ENCODE data around the gene TNS2.

TNS2 gene

DNA sequence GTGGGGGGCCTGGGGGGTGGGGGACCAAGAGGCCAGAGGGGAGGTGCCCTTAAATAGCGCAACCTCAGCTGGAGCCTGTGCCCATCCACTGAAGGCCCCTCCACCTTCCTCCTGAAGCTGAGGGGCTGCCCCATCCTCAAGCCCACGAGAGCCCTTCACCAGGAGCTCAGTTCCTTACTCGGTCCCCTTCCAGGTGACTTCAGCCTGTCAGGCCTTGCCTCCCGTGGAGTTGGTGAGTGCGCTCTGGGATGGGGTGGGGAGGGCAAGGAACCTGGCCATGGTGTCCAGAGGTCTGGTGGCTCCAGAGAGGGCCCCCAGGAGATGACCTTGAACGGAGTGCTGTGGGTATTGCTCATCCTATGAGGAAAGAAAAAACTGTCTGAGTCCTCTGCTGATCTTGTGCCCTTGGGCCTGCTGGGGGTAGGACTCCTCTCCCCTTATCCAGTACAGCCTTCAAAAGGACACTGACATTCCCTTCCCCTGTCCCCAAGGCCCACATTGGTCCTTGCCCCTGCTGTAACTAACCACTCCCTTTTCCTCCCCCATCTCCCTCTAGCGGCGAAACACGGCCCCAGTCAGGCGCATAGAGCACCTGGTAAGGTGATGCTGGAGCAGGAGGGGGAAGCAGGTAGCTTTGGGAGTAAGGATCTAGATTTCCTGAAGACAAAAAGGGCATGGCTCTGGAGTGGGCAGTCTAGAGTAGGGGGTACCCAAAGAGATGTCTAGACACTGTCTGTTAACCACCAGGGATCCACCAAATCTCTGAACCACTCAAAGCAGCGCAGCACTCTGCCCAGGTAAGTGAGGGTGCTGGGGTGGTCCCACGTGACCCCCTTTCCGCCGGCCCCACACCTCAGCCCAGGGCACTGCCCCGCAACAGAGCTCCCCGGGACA is 3.6 kb downstream of the TNS2 start:
- in situ Hi-C loops (cut with HindIII; ENCODE audit: low pct_ligation_motif_present, low pct_unique_long_range_greater_than_20kb, low sequenced_read_pairs) = no loop called here
- peak; percentile 48 for DNase-seq

DNA sequence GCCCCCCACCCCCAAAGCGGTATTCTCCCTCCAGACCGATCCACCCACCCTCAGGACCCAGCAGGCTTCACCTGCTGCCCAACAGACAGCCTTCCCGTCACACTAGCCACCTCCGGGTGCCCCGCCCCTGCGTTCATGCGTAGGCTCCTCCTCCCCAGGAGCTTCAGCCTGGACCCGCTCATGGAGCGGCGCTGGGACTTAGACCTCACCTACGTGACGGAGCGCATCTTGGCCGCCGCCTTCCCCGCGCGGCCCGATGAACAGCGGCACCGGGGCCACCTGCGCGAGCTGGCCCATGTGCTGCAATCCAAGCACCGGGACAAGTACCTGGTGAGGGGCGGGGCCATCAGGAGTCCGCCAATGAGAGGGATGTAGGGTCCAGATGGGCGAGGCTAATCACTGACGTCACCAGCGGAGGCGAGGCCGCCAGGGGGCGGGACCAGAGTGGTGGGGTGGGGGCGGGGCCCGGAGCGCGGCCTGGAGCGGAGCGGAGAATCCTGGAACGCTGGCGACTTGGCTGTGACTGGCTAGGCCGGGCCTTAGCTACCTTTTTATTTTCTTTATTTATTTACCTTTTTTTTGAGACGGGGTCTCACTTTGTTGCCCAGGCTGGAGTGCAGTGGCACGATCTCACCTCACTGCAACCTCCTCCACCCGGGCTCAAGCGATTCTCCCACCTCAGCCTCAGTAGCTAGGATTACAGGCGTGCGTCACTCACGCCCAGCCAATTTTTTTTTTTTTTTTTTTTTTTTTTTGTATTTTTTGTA is 4.4 kb downstream of the TNS2 start:
- in situ Hi-C loops (cut with HindIII; ENCODE audit: low pct_ligation_motif_present, low pct_unique_long_range_greater_than_20kb, low sequenced_read_pairs) = no loop called here
- DNase-seq = peak; percentile 98

DNA sequence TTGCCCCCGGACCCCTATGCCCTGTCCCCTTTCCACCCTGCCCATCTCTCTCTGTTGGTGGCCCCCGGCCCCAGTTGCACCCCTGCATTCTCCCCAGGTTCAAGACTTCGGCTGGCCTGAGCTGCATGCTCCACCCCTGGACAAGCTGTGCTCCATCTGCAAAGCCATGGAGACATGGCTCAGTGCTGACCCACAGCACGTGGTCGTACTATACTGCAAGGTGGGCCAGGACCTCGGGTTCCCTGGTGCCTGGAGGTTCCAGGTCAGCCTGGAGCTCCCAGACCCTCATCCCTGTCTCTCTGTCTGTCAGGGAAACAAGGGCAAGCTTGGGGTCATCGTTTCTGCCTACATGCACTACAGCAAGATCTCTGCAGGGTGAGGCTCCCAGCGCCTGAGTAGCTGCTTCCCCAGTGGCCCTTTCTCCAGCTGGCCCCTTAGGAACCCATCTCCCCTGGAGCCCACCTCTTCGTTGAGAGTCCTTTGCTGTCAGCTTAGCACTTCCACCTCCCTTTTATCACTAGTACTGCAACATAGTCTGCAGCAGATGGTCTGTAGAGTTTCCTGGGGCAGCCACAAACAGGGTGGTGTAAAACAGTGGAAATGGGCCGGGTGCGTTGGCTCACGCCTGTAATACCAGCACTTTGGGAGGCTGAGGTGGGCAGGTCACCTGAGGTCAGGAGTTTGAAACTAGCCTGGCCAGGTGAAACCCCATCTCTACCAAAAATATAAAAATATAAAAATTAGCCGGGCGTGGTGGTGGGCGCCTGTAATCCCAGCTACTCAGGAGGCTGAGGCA is 5.8 kb downstream of the TNS2 start:
- in situ Hi-C loops (cut with HindIII; ENCODE audit: low pct_ligation_motif_present, low pct_unique_long_range_greater_than_20kb, low sequenced_read_pairs) = no loop called here
- no peak for DNase-seq

DNA sequence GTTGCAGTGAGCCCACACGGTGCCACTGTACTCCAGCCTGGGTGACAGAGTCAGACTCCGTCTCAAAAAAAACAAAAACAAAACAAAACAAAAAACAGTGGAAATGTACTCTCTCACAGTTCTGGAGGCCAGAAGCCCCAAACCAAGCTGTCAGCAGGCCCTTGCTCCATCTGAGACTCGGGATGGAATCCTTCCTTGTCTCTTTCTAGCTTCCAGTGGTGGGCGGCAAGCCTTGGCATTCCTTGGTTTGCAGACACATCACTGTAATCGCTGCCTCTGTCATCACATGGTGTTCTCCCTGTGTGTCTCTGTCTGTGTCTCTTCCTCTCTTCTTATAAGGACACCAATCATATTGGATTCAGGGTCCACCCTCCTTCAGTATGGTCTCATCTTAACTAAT is 6.4 kb downstream of the TNS2 start:
- in situ Hi-C loops (cut with HindIII; ENCODE audit: low pct_ligation_motif_present, low pct_unique_long_range_greater_than_20kb, low sequenced_read_pairs) = no loop called here
- no peak for DNase-seq

DNA sequence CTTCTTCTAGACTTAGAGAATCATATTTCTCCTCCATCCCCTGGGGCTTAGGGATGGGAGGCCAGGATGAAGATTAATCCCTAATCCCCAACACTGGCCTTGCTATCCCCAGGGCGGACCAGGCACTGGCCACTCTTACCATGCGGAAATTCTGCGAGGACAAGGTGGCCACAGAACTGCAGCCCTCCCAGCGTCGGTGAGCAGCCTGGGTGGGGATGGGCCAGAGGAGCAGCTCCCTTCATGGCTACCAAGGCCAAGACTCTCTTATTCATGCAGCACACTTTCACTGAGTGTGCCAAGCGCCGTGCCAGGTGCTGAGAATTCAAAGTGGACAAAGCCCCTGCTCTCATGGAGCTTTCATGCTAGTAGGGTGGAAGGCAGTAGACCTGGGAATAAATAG is 7.0 kb downstream of the TNS2 start:
- no peak for DNase-seq

DNA sequence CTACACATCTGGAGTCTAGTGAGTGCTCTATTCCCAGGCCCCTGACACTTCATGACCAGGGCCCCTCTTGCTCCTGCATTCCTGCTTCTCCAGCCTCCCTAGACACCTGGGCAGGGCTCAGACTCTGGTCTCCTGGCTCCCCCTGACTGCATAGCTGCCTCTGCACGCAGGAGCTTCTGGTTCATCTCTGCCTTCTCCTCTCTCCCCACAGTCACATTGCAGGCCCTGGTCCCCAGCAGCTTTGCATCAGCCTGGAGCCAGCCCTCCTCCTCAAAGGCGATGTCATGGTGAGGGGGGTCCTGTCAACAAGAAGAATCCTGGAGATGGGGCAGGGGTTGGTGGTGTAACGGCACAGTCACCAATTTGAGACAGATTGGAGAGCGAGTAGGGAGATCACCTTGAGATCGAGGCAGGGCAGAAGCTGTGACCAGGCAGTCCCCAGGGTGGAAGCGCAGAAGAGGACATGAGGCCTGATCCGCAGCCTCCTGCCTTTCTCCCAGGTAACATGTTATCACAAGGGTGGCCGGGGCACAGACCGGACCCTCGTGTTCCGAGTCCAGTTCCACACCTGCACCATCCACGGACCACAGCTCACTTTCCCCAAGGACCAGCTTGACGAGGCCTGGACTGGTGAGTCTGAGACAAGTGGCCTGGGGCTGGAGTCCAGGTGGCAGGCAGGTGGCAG is 8.1 kb downstream of the TNS2 start:
- in situ Hi-C loops (cut with HindIII; ENCODE audit: low pct_ligation_motif_present, low pct_unique_long_range_greater_than_20kb, low sequenced_read_pairs) = no loop called here

More for the DNA sequence above, 7.0 kb downstream of the TNS2 start:
- in situ Hi-C loops (cut with HindIII; ENCODE audit: low pct_ligation_motif_present, low pct_unique_long_range_greater_than_20kb, low sequenced_read_pairs) = no loop called here

DNA sequence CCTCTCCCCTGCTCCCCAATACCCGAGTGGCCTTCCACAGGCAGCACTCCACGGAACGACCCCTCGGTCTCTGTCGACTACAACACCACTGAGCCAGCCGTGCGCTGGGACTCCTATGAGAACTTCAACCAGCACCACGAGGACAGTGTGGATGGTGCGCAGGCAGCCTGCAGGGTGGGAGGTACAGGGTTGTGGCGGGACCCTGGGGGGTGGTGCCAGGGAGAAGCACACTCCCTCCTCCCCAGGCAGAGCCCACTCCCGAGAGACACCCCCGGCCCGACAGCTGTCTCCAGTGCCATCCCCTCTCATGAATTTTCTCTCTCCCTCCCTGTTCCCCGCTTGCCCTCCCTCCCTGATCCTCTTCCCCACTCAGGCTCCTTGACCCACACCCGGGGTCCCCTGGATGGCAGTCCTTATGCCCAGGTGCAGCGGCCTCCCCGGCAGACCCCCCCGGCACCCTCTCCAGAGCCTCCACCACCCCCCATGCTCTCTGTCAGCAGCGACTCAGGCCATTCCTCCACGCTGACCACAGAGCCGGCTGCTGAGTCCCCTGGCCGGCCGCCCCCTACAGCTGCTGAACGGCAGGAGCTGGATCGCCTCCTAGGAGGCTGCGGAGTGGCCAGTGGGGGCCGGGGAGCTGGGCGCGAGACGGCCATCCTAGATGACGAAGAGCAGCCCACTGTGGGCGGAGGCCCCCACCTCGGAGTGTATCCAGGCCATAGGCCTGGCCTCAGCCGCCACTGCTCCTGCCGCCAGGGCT is 9.0 kb downstream of the TNS2 start:
- in situ Hi-C loops (cut with HindIII; ENCODE audit: low pct_ligation_motif_present, low pct_unique_long_range_greater_than_20kb, low sequenced_read_pairs) = no loop called here
- DNase-seq = no peak

More for the DNA sequence above, 8.1 kb downstream of the TNS2 start:
- DNase-seq = no peak

DNA sequence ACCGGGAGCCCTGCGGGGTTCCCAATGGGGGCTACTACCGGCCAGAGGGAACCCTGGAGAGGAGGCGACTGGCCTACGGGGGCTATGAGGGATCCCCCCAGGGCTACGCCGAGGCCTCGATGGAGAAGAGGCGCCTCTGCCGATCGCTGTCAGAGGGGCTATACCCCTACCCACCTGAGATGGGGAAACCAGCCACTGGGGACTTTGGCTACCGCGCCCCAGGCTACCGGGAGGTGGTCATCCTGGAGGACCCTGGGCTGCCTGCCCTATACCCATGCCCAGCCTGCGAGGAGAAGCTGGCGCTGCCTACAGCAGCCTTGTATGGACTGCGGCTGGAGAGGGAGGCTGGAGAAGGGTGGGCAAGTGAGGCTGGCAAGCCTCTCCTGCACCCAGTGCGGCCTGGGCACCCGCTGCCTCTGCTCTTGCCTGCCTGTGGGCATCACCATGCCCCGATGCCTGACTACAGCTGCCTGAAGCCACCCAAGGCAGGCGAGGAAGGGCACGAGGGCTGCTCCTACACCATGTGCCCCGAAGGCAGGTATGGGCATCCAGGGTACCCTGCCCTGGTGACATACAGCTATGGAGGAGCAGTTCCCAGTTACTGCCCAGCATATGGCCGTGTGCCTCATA is 9.7 kb downstream of the TNS2 start:
- no peak for DNase-seq
- in situ Hi-C loops (cut with HindIII; ENCODE audit: low pct_ligation_motif_present, low pct_unique_long_range_greater_than_20kb, low sequenced_read_pairs) = no loop called here

DNA sequence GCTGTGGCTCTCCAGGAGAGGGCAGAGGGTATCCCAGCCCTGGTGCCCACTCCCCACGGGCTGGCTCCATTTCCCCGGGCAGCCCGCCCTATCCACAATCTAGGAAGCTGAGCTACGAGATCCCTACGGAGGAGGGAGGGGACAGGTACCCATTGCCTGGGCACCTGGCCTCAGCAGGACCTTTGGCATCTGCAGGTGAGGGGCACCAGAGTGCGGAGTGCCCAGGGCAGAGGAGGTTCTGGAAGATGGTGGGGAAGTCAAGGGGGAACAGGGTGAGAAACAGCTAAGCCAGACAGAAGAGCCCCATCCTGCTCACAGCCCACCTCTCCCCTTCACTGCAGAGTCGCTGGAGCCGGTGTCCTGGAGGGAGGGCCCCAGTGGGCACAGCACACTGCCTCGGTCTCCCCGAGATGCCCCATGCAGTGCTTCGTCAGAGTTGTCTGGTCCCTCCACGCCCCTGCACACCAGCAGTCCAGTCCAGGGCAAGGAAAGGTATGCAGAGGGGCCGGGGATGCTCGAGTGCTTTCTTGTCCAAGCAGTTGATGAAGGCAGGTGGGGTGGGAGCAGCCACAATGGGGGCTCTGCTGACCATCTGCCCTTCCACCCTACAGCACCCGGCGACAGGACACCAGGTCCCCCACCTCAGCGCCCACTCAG is 10.3 kb downstream of the TNS2 start:
- in situ Hi-C loops (cut with HindIII; ENCODE audit: low pct_ligation_motif_present, low pct_unique_long_range_greater_than_20kb, low sequenced_read_pairs) = no loop called here

DNA sequence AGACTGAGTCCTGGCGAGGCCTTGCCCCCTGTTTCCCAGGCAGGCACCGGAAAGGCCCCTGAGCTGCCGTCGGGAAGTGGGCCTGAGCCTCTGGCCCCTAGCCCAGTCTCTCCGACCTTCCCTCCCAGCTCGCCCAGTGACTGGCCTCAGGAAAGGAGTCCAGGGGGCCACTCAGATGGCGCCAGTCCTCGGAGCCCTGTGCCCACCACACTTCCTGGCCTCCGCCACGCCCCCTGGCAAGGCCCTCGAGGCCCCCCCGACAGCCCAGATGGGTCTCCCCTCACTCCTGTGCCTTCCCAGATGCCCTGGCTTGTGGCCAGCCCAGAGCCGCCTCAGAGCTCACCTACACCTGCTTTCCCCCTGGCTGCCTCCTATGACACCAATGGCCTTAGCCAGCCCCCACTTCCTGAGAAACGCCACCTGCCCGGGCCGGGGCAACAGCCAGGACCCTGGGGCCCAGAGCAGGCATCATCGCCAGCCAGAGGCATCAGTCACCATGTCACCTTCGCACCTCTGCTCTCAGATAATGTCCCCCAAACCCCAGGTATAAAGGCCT is 10.9 kb downstream of the TNS2 start:
- in situ Hi-C loops (cut with HindIII; ENCODE audit: low pct_ligation_motif_present, low pct_unique_long_range_greater_than_20kb, low sequenced_read_pairs) = no loop called here
- DNase-seq = no peak

More for the DNA sequence above, 10.3 kb downstream of the TNS2 start:
- DNase-seq = no peak

DNA sequence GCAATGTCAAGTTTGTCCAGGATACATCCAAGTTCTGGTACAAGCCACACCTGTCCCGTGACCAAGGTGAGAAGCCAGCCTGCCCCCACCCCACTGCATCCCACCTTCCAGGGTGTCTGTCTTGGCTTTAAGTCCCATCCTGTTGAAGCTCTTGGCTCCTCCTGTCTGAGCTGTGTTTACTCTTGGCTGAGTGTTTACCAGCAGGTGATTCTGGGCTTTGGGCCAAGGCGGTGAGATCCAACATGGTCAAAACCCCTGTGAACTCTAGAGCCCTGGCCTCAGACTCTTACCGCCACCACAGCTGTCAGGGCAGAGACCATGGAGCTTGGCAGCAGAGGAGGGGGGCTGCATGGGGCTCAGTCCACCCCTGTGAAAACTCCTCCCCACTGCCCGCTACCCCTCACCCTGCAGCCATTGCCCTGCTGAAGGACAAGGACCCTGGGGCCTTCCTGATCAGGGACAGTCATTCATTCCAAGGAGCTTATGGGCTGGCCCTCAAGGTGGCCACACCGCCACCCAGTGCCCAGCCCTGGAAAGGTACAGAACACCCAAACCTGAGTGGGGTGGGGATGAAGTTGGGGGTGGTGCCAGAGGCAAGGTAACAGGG is 11.6 kb downstream of the TNS2 start:
- peak; percentile 24 for DNase-seq
- in situ Hi-C loops (cut with HindIII; ENCODE audit: low pct_ligation_motif_present, low pct_unique_long_range_greater_than_20kb, low sequenced_read_pairs) = no loop called here

DNA sequence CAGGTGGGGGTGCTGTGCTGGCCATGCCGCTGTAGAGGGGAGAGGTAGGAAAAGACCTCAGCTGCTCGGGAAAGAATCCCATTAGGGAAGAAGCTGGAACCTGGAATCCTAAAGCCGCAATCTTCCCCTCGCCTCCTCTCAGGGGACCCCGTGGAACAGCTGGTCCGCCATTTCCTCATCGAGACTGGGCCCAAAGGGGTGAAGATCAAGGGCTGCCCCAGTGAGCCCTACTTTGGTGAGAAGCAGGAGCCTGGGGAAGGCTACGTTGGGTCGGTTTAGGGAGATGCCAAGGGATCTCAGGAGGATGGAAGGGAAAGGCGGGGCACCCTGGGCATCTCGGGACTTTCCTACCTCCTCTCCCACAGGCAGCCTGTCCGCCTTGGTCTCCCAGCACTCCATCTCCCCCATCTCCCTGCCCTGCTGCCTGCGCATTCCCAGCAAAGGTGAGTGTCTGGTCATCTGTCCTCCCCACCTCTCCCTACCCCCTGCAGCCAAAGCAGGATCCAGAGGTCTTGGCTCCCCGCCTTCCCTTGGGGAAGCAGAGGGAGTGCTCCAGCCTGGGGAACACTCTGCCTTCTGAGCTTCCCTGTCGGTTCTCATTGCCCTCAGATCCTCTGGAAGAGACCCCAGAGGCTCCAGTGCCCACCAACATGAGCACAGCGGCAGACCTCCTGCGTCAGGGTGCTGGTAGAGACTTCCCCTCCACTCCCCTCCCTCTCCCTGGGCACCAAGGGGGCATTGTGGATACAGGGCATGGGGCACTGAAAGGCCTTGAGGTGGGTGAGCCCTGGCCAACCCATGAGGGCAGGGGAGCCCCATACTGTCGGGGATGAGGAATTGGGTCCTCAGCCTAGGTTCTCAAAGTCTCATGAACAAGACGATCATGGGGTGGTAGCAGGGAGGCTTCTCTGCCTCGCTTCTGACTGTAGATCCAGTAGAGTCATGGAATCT is 12.4 kb downstream of the TNS2 start:
- in situ Hi-C loops (cut with HindIII; ENCODE audit: low pct_ligation_motif_present, low pct_unique_long_range_greater_than_20kb, low sequenced_read_pairs) = no loop called here
- no peak for DNase-seq

DNA sequence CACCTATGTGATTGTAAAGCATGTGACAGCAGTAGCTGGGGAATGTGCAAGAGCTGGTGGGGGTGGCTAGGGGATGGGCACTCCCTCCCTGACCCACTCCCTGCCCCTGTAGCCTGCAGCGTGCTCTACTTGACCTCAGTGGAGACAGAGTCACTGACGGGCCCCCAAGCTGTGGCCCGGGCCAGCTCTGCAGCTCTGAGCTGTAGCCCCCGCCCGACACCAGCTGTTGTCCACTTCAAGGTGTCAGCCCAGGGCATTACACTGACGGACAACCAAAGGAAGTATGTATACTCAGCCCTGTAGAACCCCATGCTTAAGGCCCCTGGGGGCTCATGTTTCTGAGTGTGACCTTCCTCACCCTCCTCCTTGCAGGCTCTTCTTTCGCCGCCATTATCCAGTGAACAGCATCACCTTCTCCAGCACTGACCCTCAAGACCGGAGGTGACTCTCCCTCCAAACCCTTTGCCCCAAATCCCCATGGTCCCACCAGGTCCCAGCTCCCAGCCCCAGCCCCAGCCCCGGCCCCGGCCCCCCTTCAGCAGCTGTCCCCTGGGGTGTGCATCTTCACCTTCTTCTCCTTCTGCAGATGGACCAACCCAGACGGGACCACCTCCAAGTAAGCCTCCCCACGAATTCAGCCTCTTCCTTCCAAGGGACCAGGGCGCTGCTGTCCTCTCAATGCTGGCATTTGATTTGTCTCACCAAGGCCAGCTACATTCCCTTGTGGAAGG is 13.3 kb downstream of the TNS2 start:
- no peak for DNase-seq
- in situ Hi-C loops (cut with HindIII; ENCODE audit: low pct_ligation_motif_present, low pct_unique_long_range_greater_than_20kb, low sequenced_read_pairs) = no loop called here

DNA sequence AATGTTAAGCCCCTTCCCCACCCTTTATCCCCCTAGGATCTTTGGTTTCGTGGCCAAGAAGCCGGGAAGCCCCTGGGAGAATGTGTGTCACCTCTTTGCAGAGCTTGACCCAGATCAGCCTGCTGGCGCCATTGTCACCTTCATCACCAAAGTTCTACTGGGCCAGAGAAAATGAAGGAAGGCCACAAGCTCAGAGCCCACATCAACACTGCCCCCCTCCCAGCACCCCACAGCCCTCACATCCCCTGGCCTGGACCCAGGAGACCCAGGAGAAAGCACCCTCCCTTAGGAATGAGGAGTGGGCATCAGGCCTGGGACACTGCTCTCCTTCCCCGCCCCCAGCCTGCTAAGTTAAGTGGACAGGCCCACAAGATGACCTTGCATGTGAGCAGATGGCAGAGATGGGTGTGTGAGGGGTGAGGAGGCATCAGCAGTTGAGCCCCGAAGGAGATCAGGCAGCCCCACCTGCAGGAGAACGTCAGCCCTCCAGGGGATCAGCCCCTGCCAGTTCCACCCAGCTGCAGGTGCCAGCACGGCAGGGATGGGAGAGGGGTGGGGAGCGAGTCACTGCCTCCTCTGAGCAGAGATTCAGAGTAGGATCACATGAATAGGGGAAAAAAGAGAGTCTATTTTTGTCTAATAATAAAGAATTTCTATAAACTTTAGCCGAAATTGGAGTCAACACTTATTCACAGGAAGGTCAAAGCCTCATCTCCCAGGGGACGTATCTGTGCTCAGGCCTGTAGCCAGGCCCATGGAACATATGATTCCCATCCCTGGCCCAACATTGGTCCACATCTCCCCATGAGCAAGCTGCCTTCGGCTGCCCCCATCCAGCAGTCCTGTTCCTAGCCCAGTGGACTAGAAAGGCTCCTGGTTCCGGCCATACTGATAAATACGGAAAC is 14.1 kb downstream of the TNS2 start:
- in situ Hi-C loops (cut with HindIII; ENCODE audit: low pct_ligation_motif_present, low pct_unique_long_range_greater_than_20kb, low sequenced_read_pairs) = no loop called here
- DNase-seq = peak; percentile 43
